ENCODE data around the gene SP1.
"Not testable (repeated sequence)": the region's sequence is repeated elsewhere in the genome, so short reads cannot be mapped to it uniquely, and the experiment has no call there.

The SP1 gene

DNA sequence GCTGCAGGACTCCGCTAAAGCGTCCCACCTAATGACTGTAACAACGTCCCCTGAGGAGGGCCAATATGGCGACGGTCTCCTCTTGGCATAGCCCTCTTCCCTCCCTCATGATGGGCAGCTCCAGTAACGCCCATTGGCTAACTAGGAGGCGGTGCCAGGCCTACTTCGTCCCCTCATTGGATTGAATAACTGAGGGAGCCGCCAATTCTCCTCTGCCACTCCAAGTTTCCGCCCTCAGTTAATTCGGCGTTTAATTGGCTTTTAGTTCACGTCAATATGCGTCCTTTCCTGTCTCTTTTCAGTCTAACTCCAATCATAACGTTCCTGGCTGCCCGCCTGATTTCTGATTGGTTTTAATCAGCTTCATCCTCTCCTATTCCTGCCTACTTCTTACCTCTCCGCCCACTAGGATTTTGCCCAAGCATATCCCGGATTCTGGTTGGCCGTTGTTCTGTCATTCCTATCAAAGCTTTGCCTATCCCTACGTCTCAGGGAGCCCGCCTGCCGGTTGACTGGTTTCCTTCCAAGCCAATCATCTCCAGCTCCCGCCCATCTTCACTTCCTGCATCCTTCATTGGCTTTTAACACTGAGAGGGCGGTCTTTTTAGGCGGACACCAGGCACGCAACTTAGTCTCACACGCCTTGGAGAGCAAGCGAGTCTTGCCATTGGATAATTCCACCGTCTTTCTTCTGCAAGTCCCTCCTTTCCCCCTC lies 430 bp upstream of the SP1 start:
- Mint-ChIP-seq H3K4me3 (no peak overlapping the region), H3K27ac (no peak overlapping the region), H3K9me3 (no peaks in the 10 kb centered on the region), H3K4me1 (peaks cover 34% of the 10 kb centered on the region), H3K36me3 (peaks cover 42% of the 10 kb centered on the region)
- ATAC-seq (peak; percentile 84), DNase-seq (ENCODE audit: low spot score in 2 of 2) (peak; percentile 95 to 99)

DNA sequence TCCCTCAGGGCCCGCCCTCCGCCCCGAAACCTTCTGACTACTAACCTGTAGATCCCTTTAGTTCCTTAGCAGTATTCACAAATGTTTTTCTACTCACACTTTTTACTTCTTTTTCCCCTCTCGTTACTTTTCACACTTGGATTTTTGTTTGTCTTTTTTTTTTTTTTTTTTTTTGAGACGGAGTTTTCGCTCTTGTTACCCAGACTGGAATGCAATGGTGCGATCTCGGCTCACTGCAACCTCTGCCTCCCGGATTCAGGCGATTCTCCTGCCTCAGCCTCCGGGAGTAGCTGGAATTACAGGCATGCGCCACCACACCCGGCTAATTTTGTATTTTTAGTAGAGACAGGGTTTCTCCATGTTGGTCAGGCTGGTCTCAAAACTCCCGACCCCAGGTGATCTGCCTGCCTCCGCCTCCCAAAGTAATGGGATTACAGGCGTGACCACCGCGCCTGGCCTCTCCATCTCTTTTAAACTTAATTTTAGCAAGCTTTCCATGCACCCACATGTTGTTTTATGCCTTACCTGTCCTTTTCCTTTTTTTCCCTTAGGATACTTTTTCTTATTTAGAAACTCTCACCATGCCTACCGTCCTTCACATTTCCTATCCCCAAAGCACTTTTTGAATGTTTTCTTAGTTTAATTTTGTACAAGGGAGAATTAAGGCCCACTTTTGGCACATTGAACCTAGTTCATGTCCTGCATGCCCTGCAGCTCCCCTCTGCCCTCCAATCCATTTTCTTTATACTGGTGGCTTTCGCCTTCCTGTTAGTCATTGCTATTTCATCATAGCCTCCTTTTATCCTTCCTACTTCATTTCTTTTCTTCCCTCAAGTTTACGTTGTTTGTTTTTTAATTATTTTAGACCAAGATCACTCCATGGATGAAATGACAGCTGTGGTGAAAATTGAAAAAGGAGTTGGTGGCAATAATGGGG lies 1.1 kb downstream of the SP1 start:
- ATAC-seq (no peak), DNase-seq (ENCODE audit: low spot score in 2 of 2) (no peak)
- H3K4me3 Mint-ChIP-seq: no peak overlapping the region
- H3K9me3 Mint-ChIP-seq: no peaks in the 10 kb centered on the region
- H3K4me1 Mint-ChIP-seq: peaks cover 37% of the 10 kb centered on the region
- peaks cover 57% of the 10 kb centered on the region for H3K36me3 Mint-ChIP-seq
- H3K27ac Mint-ChIP-seq: no peak overlapping the region

DNA sequence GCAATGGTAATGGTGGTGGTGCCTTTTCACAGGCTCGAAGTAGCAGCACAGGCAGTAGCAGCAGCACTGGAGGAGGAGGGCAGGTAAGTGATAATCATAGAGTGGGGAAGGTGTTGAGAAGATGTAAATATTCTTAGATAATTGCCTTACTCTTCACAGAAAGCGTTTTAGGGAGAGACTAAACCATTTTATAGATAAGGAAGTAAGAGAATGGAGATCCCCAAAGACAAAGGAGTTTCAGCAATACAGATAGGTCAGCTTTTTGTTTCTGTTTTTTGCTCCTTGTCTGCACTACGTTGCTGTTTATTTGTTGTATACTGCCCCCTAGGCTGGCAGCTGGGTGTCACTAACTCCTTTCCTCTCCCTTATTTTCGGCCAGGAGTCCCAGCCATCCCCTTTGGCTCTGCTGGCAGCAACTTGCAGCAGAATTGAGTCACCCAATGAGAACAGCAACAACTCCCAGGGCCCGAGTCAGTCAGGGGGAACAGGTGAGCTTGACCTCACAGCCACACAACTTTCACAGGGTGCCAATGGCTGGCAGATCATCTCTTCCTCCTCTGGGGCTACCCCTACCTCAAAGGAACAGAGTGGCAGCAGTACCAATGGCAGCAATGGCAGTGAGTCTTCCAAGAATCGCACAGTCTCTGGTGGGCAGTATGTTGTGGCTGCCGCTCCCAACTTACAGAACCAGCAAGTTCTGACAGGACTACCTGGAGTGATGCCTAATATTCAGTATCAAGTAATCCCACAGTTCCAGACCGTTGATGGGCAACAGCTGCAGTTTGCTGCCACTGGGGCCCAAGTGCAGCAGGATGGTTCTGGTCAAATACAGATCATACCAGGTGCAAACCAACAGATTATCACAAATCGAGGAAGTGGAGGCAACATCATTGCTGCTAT lies 2.0 kb downstream of the SP1 start:
- Mint-ChIP-seq H3K27ac (peak overlapping the region; percentile 54), H3K4me1 (peaks cover 44% of the 10 kb centered on the region), H3K4me3 (no peak overlapping the region), H3K36me3 (peaks cover 66% of the 10 kb centered on the region), H3K9me3 (no peaks in the 10 kb centered on the region)
- DNase-seq (ENCODE audit: low spot score in 2 of 2) (peak in 1 of 2 donors; percentile 61), ATAC-seq (no peak)

DNA sequence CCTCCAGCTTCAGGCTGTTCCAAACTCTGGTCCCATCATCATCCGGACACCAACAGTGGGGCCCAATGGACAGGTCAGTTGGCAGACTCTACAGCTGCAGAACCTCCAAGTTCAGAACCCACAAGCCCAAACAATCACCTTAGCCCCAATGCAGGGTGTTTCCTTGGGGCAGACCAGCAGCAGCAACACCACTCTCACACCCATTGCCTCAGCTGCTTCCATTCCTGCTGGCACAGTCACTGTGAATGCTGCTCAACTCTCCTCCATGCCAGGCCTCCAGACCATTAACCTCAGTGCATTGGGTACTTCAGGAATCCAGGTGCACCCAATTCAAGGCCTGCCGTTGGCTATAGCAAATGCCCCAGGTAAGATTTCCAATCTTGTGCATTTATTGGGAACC lies 3.3 kb downstream of the SP1 start:
- no peak for ATAC-seq
- peaks cover 79% of the 10 kb centered on the region for H3K36me3 Mint-ChIP-seq
- peaks cover 47% of the 10 kb centered on the region for H3K4me1 Mint-ChIP-seq

DNA sequence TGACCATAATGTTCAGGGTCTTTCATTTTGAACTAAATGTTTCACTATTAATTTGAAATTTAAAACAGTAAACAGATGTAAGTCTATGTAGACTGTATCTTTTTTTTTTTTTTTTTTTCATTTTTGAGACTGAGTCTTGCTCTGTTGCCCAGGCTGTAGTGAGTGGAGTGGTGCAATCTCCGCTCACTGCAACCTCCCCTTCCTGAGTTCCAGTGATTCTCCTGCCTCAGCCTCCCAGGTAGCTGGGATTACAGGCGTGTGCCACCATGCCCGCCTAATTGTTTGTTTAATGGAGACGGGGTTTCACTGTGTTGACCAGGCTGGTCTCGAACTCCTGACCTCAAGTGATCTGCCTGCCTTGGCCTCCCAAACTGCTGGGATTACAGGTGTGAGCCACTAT lies 6.4 kb downstream of the SP1 start:
- ATAC-seq; H3K9me3 Mint-ChIP-seq; DNase-seq (ENCODE audit: low spot score in 2 of 2): not testable (repeated sequence)
- Mint-ChIP-seq H3K4me3 (peak overlapping the region; percentile 46), H3K27ac (peak overlapping the region; percentile 54), H3K4me1 (peaks cover 60% of the 10 kb centered on the region), H3K36me3 (peaks cover 100% of the 10 kb centered on the region)

More for the DNA sequence above, 3.3 kb downstream of the SP1 start:
- Mint-ChIP-seq H3K4me3 (no peak overlapping the region), H3K27ac (peak overlapping the region; percentile 54), H3K9me3 (no peaks in the 10 kb centered on the region)
- no peak for DNase-seq (ENCODE audit: low spot score in 2 of 2)

DNA sequence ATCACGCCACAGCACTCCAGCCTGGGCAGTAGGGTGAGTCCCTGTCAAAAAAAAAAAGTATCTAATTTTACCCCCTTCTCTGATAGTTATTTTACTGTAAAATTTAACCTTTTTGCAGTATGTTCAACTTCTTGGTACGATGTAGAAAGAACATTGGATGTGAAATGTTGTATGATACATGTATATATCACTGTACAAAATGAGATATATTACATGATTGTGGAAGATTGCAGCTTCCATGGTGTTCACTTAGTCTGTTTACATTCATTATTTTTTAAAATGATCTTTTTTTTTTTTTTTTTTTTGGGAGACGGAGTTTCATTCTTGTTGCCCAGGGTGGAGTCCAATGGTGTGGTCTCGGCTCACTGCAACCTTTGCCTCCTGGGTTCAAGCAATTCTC lies 9.0 kb downstream of the SP1 start:
- peak overlapping the region; percentile 3 for H3K4me3 Mint-ChIP-seq
- peaks cover 98% of the 10 kb centered on the region for H3K36me3 Mint-ChIP-seq
- H3K4me1 Mint-ChIP-seq: peaks cover 40% of the 10 kb centered on the region
- DNase-seq (ENCODE audit: low spot score in 2 of 2): no peak
- no peak for ATAC-seq
- no peak overlapping the region for H3K27ac Mint-ChIP-seq
- no peaks in the 10 kb centered on the region for H3K9me3 Mint-ChIP-seq

DNA sequence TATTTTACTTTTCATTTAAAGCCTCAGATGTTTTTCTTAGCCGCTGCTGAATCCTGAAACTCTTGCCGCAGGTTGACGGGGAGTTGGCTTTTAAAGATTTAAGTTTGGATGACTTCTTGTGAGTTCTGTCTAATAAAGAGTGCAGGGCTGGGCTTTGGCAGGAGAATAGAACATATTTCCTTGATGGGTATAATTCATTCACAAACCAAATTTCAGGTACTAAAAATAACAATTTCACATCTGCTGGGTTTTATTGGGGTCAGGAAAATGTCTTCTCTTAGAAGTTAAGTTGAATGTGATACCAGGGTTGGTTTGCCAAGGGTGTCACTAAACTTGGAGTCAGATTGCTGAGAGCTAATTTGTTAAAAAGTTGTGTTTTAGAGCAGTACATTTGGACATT lies 9.7 kb downstream of the SP1 start:
- Mint-ChIP-seq H3K36me3 (peaks cover 98% of the 10 kb centered on the region), H3K27ac (peak overlapping the region; percentile 50), H3K4me1 (peaks cover 39% of the 10 kb centered on the region), H3K4me3 (peak overlapping the region; percentile 3), H3K9me3 (no peaks in the 10 kb centered on the region)
- DNase-seq (ENCODE audit: low spot score in 2 of 2): no peak
- no peak for ATAC-seq

DNA sequence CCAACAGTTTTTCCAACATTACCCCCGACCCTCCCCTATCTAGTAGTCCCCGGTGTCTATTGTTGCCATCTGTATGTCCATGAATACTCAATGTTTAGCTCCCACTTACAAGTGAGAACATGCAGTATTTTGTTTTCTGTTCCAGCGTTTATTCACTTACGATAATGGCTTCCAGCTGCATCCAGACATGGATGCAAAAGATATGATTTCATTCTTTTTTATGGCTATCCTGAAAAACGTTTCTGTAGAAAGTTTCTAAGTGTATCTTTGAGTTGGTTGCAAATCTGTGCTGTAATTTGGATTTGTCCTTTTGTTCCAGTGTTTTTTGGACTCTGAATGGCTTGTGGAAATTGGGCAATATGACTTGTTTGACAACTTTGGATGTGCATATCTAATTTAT lies 11.7 kb downstream of the SP1 start:
- Mint-ChIP-seq H3K9me3 (no peaks in the 10 kb centered on the region), H3K4me3 (no peak overlapping the region), H3K27ac (no peak overlapping the region), H3K36me3 (peaks cover 96% of the 10 kb centered on the region), H3K4me1 (peaks cover 30% of the 10 kb centered on the region)
- ATAC-seq (no peak), DNase-seq (ENCODE audit: low spot score in 2 of 2) (no peak)

DNA sequence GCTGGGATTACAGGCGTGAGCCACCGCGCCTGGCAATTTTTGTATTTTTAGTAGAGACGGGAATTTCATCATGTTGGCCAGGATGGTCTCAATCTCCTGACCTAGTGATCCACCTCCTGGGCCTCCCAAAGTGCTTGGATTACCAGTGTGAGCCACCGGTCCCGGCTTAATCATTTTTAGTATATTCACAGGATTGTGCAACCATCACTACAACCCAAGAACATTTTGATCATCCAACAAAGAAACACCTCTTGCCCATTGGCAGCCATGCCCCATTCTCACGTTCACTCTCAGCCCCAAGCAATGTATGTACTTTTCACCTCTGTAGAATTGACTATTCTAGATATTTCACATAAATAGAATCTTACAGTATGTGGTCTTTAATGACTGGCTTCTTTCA lies 19.9 kb downstream of the SP1 start:
- Mint-ChIP-seq H3K36me3 (peaks cover 91% of the 10 kb centered on the region), H3K9me3 (no peaks in the 10 kb centered on the region), H3K4me1 (peaks cover 6% of the 10 kb centered on the region), H3K4me3 (no peak overlapping the region), H3K27ac (no peak overlapping the region)
- DNase-seq (ENCODE audit: low spot score in 2 of 2) (no peak), ATAC-seq (no peak)

DNA sequence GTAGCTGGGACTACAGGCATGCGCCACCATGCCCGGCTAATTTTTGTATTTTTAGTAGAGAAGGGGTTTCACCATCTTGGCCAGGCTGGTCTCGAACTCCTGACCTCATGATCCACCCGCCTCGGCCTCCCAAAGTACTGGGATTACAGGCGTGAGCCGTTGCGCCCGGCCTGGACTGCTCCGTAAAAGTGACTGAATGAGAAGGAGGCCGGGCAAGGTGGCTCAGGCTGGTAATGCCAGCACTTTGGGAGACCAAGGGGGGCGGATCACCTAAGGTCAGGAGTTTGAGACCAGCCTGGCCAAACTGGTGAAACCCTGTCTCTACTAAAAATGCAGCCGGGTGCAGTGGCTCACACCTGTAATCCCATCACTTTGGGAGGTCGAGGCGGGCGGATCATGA lies 22.4 kb downstream of the SP1 start:
- not testable (repeated sequence) for H3K4me1 Mint-ChIP-seq; H3K9me3 Mint-ChIP-seq; H3K4me3 Mint-ChIP-seq; H3K27ac Mint-ChIP-seq; DNase-seq (ENCODE audit: low spot score in 2 of 2); ATAC-seq
- peaks cover 93% of the 10 kb centered on the region for H3K36me3 Mint-ChIP-seq

DNA sequence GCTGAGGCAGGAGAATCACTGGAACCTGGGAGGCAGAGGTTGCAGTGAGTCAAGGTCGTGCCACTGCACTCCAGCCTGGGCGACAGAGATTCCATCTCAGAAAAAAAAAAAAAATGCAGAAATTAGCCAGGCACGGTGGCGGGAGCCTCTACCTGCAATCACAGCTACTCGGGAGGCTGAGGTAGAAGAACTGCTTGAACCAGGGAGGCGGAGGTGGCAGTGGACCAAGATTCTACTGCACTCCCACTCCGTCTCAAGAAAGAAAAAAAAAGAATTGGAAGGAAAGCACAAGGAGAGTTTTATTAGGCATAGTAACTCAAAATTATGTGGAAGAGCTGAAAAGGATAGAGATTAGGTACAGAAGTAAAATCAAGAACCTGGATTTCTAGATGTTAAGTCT lies 22.9 kb downstream of the SP1 start:
- peaks cover 93% of the 10 kb centered on the region for H3K36me3 Mint-ChIP-seq

DNA sequence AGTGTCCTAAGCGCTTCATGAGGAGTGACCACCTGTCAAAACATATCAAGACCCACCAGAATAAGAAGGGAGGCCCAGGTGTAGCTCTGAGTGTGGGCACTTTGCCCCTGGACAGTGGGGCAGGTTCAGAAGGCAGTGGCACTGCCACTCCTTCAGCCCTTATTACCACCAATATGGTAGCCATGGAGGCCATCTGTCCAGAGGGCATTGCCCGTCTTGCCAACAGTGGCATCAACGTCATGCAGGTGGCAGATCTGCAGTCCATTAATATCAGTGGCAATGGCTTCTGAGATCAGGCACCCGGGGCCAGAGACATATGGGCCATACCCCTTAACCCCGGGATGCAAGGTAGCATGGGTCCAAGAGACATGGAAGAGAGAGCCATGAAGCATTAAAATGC lies 31.0 kb downstream of the SP1 start:
- Mint-ChIP-seq H3K4me3 (no peak overlapping the region), H3K27ac (no peak overlapping the region), H3K9me3 (no peaks in the 10 kb centered on the region), H3K4me1 (peaks cover 17% of the 10 kb centered on the region), H3K36me3 (peaks cover 85% of the 10 kb centered on the region)
- no peak for DNase-seq (ENCODE audit: low spot score in 2 of 2)
- ATAC-seq: no peak

More for the DNA sequence above, 22.9 kb downstream of the SP1 start:
- ATAC-seq (no peak), DNase-seq (ENCODE audit: low spot score in 2 of 2) (no peak)
- no peaks in the 10 kb centered on the region for H3K9me3 Mint-ChIP-seq
- H3K4me3 Mint-ChIP-seq: no peak overlapping the region
- no peak overlapping the region for H3K27ac Mint-ChIP-seq
- peaks cover 6% of the 10 kb centered on the region for H3K4me1 Mint-ChIP-seq

DNA sequence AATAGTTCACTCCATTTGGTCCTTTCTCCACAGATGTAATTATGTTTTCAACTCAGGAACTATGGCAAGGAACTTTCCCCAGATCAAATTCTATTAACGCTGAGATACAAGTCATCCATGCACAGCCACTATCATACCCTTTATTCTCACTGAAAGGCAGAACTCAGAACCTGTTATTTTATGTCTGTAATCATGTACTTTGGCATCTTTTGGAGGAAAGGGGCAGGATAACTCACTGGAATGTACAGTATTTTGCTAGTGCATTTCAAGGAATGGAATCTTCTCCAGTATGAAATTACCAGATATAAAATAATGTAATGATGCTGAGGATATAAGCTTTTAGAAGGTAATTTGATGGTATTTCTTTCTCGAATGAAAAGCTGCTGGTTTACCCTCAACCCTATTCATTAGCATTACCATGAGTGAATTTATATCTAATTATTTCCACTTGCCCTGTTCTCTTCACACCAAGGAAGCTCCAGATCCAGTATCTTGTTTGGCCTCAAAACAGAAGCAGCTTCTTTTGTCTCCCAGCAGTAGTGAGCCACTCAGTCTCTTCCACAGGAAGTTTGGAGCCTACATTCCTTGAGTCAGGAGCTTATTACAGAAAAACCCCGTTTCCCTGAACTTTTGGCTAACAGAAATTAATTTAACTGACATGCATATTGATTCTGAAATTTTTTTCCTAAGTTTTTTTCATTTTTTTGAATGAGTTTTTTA lies 33.7 kb downstream of the SP1 start:
- Mint-ChIP-seq H3K9me3 (no peaks in the 10 kb centered on the region), H3K4me1 (peaks cover 23% of the 10 kb centered on the region), H3K36me3 (peaks cover 63% of the 10 kb centered on the region), H3K27ac (no peak overlapping the region), H3K4me3 (no peak overlapping the region)
- ATAC-seq: no peak
- no peak for DNase-seq (ENCODE audit: low spot score in 2 of 2)

DNA sequence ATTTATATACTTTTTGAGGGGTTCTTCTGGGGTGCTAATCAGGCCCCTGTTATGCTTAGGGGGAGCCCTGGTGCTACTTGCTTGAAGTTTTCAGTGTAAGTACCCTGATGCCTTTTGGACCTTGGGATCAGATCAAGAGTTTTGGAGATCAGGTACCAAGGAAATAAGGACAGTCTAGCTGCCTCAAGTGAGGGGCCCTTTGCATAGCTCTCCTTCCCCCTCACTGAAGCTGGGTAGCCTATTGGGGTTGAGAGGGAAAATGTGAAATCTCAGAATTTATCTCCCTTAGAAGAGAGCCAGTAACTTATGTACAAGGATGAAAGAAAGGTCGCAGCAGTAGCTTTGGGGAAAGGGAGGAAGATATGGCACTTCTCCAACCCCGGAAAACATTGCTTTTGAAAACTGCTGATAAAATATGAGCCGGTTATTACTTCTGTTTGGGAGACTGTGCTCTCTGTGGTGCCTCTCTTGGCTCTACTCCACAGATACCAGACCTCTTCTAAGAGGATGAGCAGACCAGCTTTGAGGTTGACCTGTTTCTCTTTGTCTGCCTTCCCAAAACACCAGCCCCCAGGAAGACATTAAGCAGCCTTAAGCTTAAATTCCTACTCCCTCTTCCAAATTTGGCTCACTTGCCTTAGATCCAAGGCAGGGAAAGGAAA lies 34.9 kb downstream of the SP1 start:
- no peak overlapping the region for H3K4me3 Mint-ChIP-seq
- H3K4me1 Mint-ChIP-seq: peaks cover 28% of the 10 kb centered on the region
- no peak for ATAC-seq
- H3K27ac Mint-ChIP-seq: peak overlapping the region; percentile 74
- no peak for DNase-seq (ENCODE audit: low spot score in 2 of 2)
- H3K9me3 Mint-ChIP-seq: no peaks in the 10 kb centered on the region
- H3K36me3 Mint-ChIP-seq: peaks cover 51% of the 10 kb centered on the region

All from stimulated activated effector memory CD8-positive, alpha-beta T cell treated with anti-CD3 and anti-CD28 coated beads, Interleukin-12 subunit alpha, Interleukin-12 subunit beta, amount 100 ng/mL, for 72 hours (primary cell).